OCI-LY1 (cell line): ENCODE measurements around the gene PRKCE.

ENCODE experiments used
- H2AFZ ChIP-seq: fragments of 200-600 bp; sonication (generic), shearing (Covaris generic); 2 replicates; pipeline ENCODE4 v1.6.0; 2014; ENCODE audit warnings: antibody characterized with exemption, mild to moderate bottlenecking, low read length
- H3F3A ChIP-seq: fragments of 200-600 bp; sonication (generic), shearing (Covaris generic); 2 replicates; pipeline ENCODE4 v1.6.0; 2014; ENCODE audit warnings: mild to moderate bottlenecking, antibody characterized with exemption, low read length, moderate library complexity; ENCODE audit not compliant: insufficient read depth
- H3K27ac ChIP-seq: fragments of 200-600 bp; sonication (generic); 2 replicates; pipeline ENCODE4 v1.5.1; 2014; ENCODE audit warnings: low read length, mixed run types, mild to moderate bottlenecking, low read depth; ENCODE audit not compliant: poor library complexity, severe bottlenecking
- H3K27me3 ChIP-seq: fragments of 200-600 bp; sonication (generic); 2 replicates; pipeline ENCODE4 v1.6.0; 2014; ENCODE audit warnings: antibody characterized with exemption, mild to moderate bottlenecking, low read length, moderate library complexity; ENCODE audit not compliant: insufficient read depth
- H3K36me3 ChIP-seq: fragments of 200-600 bp; sonication (generic); 2 replicates; pipeline ENCODE4 v1.6.1; 2014; ENCODE audit warnings: mild to moderate bottlenecking, antibody characterized with exemption, low read length, moderate library complexity, mixed read lengths; ENCODE audit not compliant: insufficient read depth
- H3K4me1 ChIP-seq: fragments of 200-600 bp; sonication (generic); 2 replicates; pipeline ENCODE4 v1.5.1; 2014; ENCODE audit warnings: mild to moderate bottlenecking, low read length, moderate library complexity; ENCODE audit not compliant: insufficient read depth, severe bottlenecking
- H3K4me2 ChIP-seq: fragments of 200-600 bp; sonication (generic), shearing (Covaris generic); 2 replicates; pipeline ENCODE4 v1.6.1; 2014; ENCODE audit warnings: low read length
- H3K4me3 ChIP-seq: fragments of 200-600 bp; sonication (generic); 2 replicates; pipeline ENCODE4 v1.5.1; 2014; ENCODE audit warnings: low read length, low read depth, mild to moderate bottlenecking, mixed read lengths; ENCODE audit not compliant: poor library complexity, severe bottlenecking
- H3K79me2 ChIP-seq: fragments of 200-600 bp; shearing (Covaris generic); 2 replicates; pipeline ENCODE4 v1.6.1; 2016; ENCODE audit warnings: mixed run types, low read length, mixed read lengths; ENCODE audit not compliant: insufficient read depth
- H3K9ac ChIP-seq: fragments of 200-600 bp; sonication (generic), shearing (Covaris generic); 2 replicates; pipeline ENCODE4 v1.6.1; 2014; ENCODE audit warnings: mild to moderate bottlenecking, low read length, mixed read lengths
- H3K9me2 ChIP-seq: fragments of 200-600 bp; sonication (generic), shearing (Covaris generic); 2 replicates; pipeline ENCODE4 v1.6.1; 2014; ENCODE audit warnings: low read depth, mild to moderate bottlenecking, low read length, mixed read lengths
- H3K9me3 ChIP-seq: fragments of 200-600 bp; shearing (Covaris generic); 2 replicates; pipeline ENCODE4 v1.6.1; 2014; ENCODE audit warnings: low read length, mixed read lengths
- H4K20me1 ChIP-seq: fragments of 200-600 bp; sonication (generic), shearing (Covaris generic); 2 replicates; pipeline ENCODE4 v1.6.0; 2016; ENCODE audit warnings: mild to moderate bottlenecking, low read length; ENCODE audit not compliant: insufficient read depth
- CTCF ChIP-seq: fragments of 200-600 bp; sonication (generic), shearing (Covaris generic); IDR thresholded peaks from 2 replicates; pipeline ENCODE4 v1.5.1; 2017; ENCODE audit warnings: mild to moderate bottlenecking, antibody characterized with exemption, low read length, moderate library complexity, mixed read lengths
- EZH2 ChIP-seq: fragments of 200-600 bp; sonication (generic), shearing (Covaris generic); IDR thresholded peaks from 2 replicates; pipeline ENCODE4 v1.8.0; 2017; ENCODE audit warnings: borderline replicate concordance, mixed run types, mild to moderate bottlenecking, antibody characterized with exemption, low read length, moderate library complexity, mixed read lengths

PRKCE gene

GRCh38 chr2:45652090-45653031 lies 886 bp downstream of the PRKCE start:
- Histone ChIP-seq H3F3A (no peaks in the 10 kb centered on the region), H3K9ac (peak overlapping the region; percentile 91), H3K27me3 (no peaks in the 10 kb centered on the region), H3K36me3 (no peaks in the 10 kb centered on the region; the same call in 1 of the 2 replicates), H3K79me2 (peaks cover 56% of the 10 kb centered on the region), H3K9me3 (no peaks in the 10 kb centered on the region), H3K4me2 (peak overlapping the region; percentile 84), H2AFZ (no peak overlapping the region), H3K4me3 (peak overlapping the region; percentile 81), H3K27ac (peak overlapping the region; percentile 34), H3K9me2 (no peaks in the 10 kb centered on the region), H4K20me1 (no peaks in the 10 kb centered on the region), H3K4me1 (peaks cover 44% of the 10 kb centered on the region)
- TF ChIP-seq CTCF (no peak), EZH2 (no peak)

- no peaks in the 10 kb centered on the region for H3F3A ChIP-seq
- no peak for TF ChIP-seq EZH2
- TF ChIP-seq CTCF: no peak
- H3K27ac ChIP-seq: no peak overlapping the region
- peak overlapping the region; percentile 81 for H3K4me3 ChIP-seq
- H3K9me2 ChIP-seq: no peaks in the 10 kb centered on the region
- H3K79me2 ChIP-seq: peaks cover 65% of the 10 kb centered on the region
- H3K9me3 ChIP-seq: no peaks in the 10 kb centered on the region
- H3K4me1 ChIP-seq: peaks cover 44% of the 10 kb centered on the region
- H3K4me2 ChIP-seq: peak overlapping the region; percentile 84
- no peaks in the 10 kb centered on the region; the same call in 1 of the 2 replicates for H3K36me3 ChIP-seq
- H3K9ac ChIP-seq: peak overlapping the region; percentile 91
- H4K20me1 ChIP-seq: no peaks in the 10 kb centered on the region
- no peak overlapping the region for H2AFZ ChIP-seq
- no peaks in the 10 kb centered on the region for H3K27me3 ChIP-seq
Observed at GRCh38 chr2:45653122-45653913, 1.8 kb downstream of the PRKCE start.

- no peak overlapping the region for H3K27ac ChIP-seq
- H3K4me3 ChIP-seq: peak overlapping the region; percentile 81
- H3K4me2 ChIP-seq: peak overlapping the region; percentile 84
- no peaks in the 10 kb centered on the region; the same call in 1 of the 2 replicates for H3K36me3 ChIP-seq
- H3F3A ChIP-seq: no peaks in the 10 kb centered on the region
- no peaks in the 10 kb centered on the region for H4K20me1 ChIP-seq
- peak overlapping the region; percentile 38; the same call in 1 of the 2 replicates for H3K9ac ChIP-seq
- TF ChIP-seq EZH2: no peak
- no peak for TF ChIP-seq CTCF
- no peaks in the 10 kb centered on the region for H3K27me3 ChIP-seq
- no peaks in the 10 kb centered on the region for H3K9me3 ChIP-seq
- H3K4me1 ChIP-seq: peaks cover 43% of the 10 kb centered on the region
- H3K79me2 ChIP-seq: peaks cover 74% of the 10 kb centered on the region
- no peaks in the 10 kb centered on the region for H3K9me2 ChIP-seq
- H2AFZ ChIP-seq: no peak overlapping the region
Observed at GRCh38 chr2:45654250-45654649, 2.8 kb downstream of the PRKCE start.
